CD4-positive, alpha-beta T cell (primary cell): ENCODE results near the gene BEX3. TPM values are rescaled to one million over a fixed set of nuclear protein-coding genes. Genes with fewer than 3 reads are reported as not detected.

Experiments
- ATAC-seq: fragments of 200-7000 bp; cut with Tn5 transposase; one replicate; pipeline ENCODE4 v1.10.0; 2022; ENCODE audit warnings: mild to moderate bottlenecking; ENCODE audit not compliant: poor library complexity
- CTCF ChIA-PET: fragments of 350-600 bp; sonication (Branson Sonifier 250); formaldehyde crosslinking; loops from one replicate; lab custom pipeline; 2021; ENCODE audit warnings: antibody characterized with exemption, inconsistent platforms; lab: Charles Lee
- POLR2A ChIA-PET: fragments of 350-600 bp; sonication (Branson Sonifier 250); formaldehyde crosslinking; loops from one replicate; lab custom pipeline; 2021; ENCODE audit warnings: antibody characterized with exemption, inconsistent platforms; lab: Charles Lee
- DNase-seq, 14 experiments: peaks; one replicate each; pipeline ENCODE4 v3.0.0-alpha.2; 2013 to 2020; ENCODE audit warnings: mixed read lengths in 2 of 14
- H3K27ac ChIP-seq, 2 donors: one replicate each; pipeline versions ENCODE4 v1.5.1 to v1.7.0; 2013; ENCODE audit warnings: low read length in 2 of 2, low read depth in 1 of 2, mild to moderate bottlenecking in 1 of 2
- H3K27me3 ChIP-seq, 2 experiments: 1 replicate in 1 of 2; 2 replicates in 1 of 2; pipeline versions ENCODE4 v1.6.1 to v1.7.0; 2013; ENCODE audit warnings: low read length in 2 of 2, control low read depth in 1 of 2, mild to moderate bottlenecking in 1 of 2, moderate library complexity in 1 of 2; ENCODE audit not compliant: insufficient read depth in 2 of 2, control insufficient read depth in 1 of 2
- H3K36me3 ChIP-seq: one replicate; pipeline ENCODE4 v1.6.1; 2013; ENCODE audit warnings: low read length, control low read depth; ENCODE audit not compliant: insufficient read depth
- H3K4me1 ChIP-seq: one replicate; pipeline ENCODE4 v1.6.1; 2013; ENCODE audit warnings: low read length, control low read depth; ENCODE audit not compliant: insufficient read depth
- H3K4me3 ChIP-seq: one replicate; pipeline ENCODE4 v1.5.1; 2013; ENCODE audit warnings: mild to moderate bottlenecking, low read length, moderate library complexity
- H3K9me3 ChIP-seq, 2 experiments: 1 replicate in 1 of 2; 2 replicates in 1 of 2; pipeline versions ENCODE4 v1.6.1 to v1.7.0; 2013; ENCODE audit warnings: low read length in 2 of 2, mild to moderate bottlenecking in 2 of 2, control low read depth in 1 of 2, moderate library complexity in 1 of 2; ENCODE audit not compliant: control insufficient read depth in 1 of 2, insufficient read depth in 1 of 2
- H3K27ac Mint-ChIP-seq: one replicate; pipeline ENCODE4 v1.8.0; 2020; ENCODE audit warnings: mixed read lengths
- H3K27me3 Mint-ChIP-seq: one replicate; pipeline ENCODE4 v1.8.0; 2021; ENCODE audit warnings: mixed read lengths
- H3K36me3 Mint-ChIP-seq: one replicate; pipeline ENCODE4 v1.8.0; 2021; ENCODE audit warnings: low read depth, mixed read lengths
- H3K4me1 Mint-ChIP-seq: one replicate; pipeline ENCODE4 v1.8.0; 2021; ENCODE audit warnings: low read depth, mixed read lengths
- H3K4me3 Mint-ChIP-seq: one replicate; pipeline ENCODE4 v1.8.0; 2020; ENCODE audit warnings: mild to moderate bottlenecking, mixed read lengths
- H3K9me3 Mint-ChIP-seq: one replicate; pipeline ENCODE4 v1.8.0; 2020; ENCODE audit warnings: mixed read lengths
- intact Hi-C, 2 experiments: fragments of 100-400 bp; cut with DNase I in 1 of 2; cut with micrococcal nuclease in 1 of 2; formaldehyde crosslinking; loops; one replicate each; pipeline versions ENCODE4 v1.15.1 to v1.9.0; 2023 to 2025; cut with DNase I, micrococcal nuclease
- total RNA-seq, 174 experiments: library from RNA in 2 of 174; stranded (reverse) in 2 of 174; gene quantifications; one replicate each; pipeline ENCODE4 v1.2.3 and lab custom pipeline; 2021 to 2026
- TF ChIP-seq, protein P1 (sequence below): fragments of 200-600 bp; IDR thresholded peaks from one replicate; pipeline ENCODE4 v1.8.0; 2022; ENCODE audit warnings: antibody characterized with exemption, mild to moderate bottlenecking

BEX3 gene
- total RNA-seq, 2 experiments from 2014 or later: 13.9 to 15.7 TPM

DNA sequence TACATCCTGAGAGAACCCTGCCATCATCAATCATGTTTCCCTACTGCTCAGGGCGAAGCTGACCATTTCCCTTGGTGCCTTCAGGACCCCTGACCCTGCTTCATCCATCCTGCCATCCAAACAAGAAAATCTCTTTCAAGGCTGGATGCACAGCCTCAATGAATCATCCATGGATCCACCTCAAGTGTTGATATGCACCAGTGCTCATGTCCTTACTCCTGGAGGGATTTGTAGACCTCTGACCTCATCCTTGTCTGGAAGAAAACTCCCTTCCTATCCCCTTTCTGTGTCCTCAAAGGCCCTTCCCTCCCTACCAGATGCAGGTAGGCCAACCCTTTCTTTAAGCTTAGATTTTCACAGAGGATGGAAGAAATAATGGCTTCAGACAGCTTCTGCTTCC, 24.6 kb downstream of the BEX3 start:
- H3K4me3 ChIP-seq: no peak overlapping the region
- POLR2A ChIA-PET: no interaction called here
- H3K27ac ChIP-seq: no peak overlapping the region
- H3K4me1 ChIP-seq: peaks cover 7% of the 10 kb centered on the region
- TF ChIP-seq, protein P1, sequence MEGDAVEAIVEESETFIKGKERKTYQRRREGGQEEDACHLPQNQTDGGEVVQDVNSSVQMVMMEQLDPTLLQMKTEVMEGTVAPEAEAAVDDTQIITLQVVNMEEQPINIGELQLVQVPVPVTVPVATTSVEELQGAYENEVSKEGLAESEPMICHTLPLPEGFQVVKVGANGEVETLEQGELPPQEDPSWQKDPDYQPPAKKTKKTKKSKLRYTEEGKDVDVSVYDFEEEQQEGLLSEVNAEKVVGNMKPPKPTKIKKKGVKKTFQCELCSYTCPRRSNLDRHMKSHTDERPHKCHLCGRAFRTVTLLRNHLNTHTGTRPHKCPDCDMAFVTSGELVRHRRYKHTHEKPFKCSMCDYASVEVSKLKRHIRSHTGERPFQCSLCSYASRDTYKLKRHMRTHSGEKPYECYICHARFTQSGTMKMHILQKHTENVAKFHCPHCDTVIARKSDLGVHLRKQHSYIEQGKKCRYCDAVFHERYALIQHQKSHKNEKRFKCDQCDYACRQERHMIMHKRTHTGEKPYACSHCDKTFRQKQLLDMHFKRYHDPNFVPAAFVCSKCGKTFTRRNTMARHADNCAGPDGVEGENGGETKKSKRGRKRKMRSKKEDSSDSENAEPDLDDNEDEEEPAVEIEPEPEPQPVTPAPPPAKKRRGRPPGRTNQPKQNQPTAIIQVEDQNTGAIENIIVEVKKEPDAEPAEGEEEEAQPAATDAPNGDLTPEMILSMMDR: no peak
- ATAC-seq: no peak
- DNase-seq: no peak
- intact Hi-C loops: no loop called here
- CTCF ChIA-PET: no interaction called here
- H3K9me3 ChIP-seq: no peaks in the 10 kb centered on the region
- no peak overlapping the region for H3K4me3 Mint-ChIP-seq
- no peaks in the 10 kb centered on the region for H3K36me3 ChIP-seq
- H3K9me3 Mint-ChIP-seq: no peaks in the 10 kb centered on the region
- no peaks in the 10 kb centered on the region for H3K27me3 ChIP-seq
- H3K27me3 Mint-ChIP-seq: peaks cover 22% of the 10 kb centered on the region
- H3K4me1 Mint-ChIP-seq: peaks cover 16% of the 10 kb centered on the region
- H3K36me3 Mint-ChIP-seq: no peaks in the 10 kb centered on the region
- no peak overlapping the region for H3K27ac Mint-ChIP-seq

DNA sequence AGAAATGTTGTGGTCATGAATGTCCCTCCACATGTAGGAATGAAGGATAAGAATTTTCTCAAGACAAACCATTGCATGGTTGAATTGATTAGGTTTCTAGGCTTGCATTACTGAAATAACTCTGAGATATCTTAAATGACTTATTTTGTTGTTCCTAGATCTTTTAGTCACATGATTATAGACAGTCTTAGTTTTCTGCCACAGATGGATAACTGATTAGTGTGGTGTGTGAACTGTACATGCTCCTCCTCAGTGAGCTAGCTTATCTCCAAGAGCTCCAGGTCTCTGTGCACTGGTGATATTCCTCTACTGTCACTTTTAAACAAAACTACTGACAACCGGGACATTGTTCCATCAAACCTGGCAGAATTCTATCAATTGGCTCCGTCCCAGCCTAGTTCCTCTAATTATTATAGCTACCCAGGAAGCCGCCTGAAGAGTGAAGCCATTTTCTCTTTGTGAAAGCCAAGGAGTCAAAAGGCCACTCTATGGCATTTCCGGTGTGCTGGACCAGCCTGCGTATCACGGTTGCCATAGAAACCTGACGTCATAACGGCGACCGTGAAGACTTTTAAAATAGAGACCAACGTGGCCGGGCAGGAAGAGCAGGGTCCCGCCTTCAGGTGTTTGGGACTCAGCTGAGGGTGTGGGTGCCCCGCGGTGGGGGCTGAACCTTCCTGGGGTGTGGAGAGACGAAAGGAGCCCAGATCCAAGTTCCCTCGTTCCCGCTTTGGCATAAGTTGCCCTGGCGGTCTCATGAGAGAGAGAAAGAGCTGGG, 28.1 kb downstream of the BEX3 start:
- ChIA-PET CTCF (no interaction called here), POLR2A (no interaction called here)
- DNase-seq (peak in 8 of 14 experiments; percentile 0 to 63 (median 28)), ATAC-seq (no peak)
- peaks cover 7% of the 10 kb centered on the region for H3K4me1 ChIP-seq
- TF ChIP-seq, protein P1: no peak
- Mint-ChIP-seq H3K9me3 (no peaks in the 10 kb centered on the region), H3K27ac (no peak overlapping the region), H3K27me3 (peaks cover 22% of the 10 kb centered on the region), H3K4me3 (peak overlapping the region; percentile 59), H3K4me1 (peaks cover 16% of the 10 kb centered on the region), H3K36me3 (no peaks in the 10 kb centered on the region)
- no peaks in the 10 kb centered on the region for H3K36me3 ChIP-seq
- H3K4me3 ChIP-seq: peak overlapping the region; percentile 51
- H3K27me3 ChIP-seq: no peaks in the 10 kb centered on the region
- intact Hi-C loops: no loop called here
- H3K9me3 ChIP-seq: no peaks in the 10 kb centered on the region
- no peak overlapping the region for H3K27ac ChIP-seq

DNA sequence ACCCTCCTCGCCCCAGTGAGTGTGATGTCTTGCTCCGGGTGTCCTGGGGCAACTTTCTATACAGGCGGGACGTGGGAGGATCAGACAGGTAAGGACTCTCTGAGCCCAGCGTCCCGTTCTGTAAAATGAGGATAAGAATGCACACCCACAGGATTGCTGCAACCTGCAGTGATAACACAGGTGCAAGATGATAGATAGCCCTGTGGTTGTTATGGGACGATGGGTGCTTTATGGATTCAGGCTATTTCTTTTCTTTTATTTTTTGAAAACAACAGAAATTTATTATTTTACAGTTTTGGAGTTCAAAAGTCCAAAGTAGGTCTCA, 28.6 kb downstream of the BEX3 start:
- no peaks in the 10 kb centered on the region for H3K9me3 ChIP-seq
- intact Hi-C loops: no loop called here
- TF ChIP-seq, protein P1: no peak
- Mint-ChIP-seq H3K27ac (no peak overlapping the region), H3K36me3 (no peaks in the 10 kb centered on the region), H3K27me3 (peaks cover 22% of the 10 kb centered on the region), H3K4me1 (peaks cover 16% of the 10 kb centered on the region), H3K4me3 (peak overlapping the region; percentile 59), H3K9me3 (no peaks in the 10 kb centered on the region)
- peaks cover 7% of the 10 kb centered on the region for H3K4me1 ChIP-seq
- DNase-seq: no peak
- ChIA-PET POLR2A (no interaction called here), CTCF (no interaction called here)
- H3K27me3 ChIP-seq: no peaks in the 10 kb centered on the region
- H3K4me3 ChIP-seq: peak overlapping the region; percentile 51
- no peak overlapping the region for H3K27ac ChIP-seq
- no peak for ATAC-seq
- H3K36me3 ChIP-seq: no peaks in the 10 kb centered on the region
